GM12878 (cell line): ENCODE data around the gene CA5A. TPM values are rescaled to one million over a fixed set of nuclear protein-coding genes. Genes with fewer than 3 reads are reported as not detected.
"Not testable (repeated sequence)": the region's sequence is repeated elsewhere in the genome, so short reads cannot be mapped to it uniquely, and the experiment has no call there.

Experiments used
- ATAC-seq: fragments of 200-7000 bp; cut with Tn5 transposase; 3 replicates; pipeline ENCODE4 v1.9.1; 2020; ENCODE audit warnings: mild to moderate bottlenecking, moderate library complexity
- BruUV-seq: library from RNA; stranded (reverse); fragments of 400-500 nt; replicated peaks from 2 replicates; lab custom pipeline; 2021; lab: Mats Ljungman, UMichigan
- CTCF ChIA-PET: fragments of 300-600 bp; sonication (Branson Sonifier 250); formaldehyde crosslinking; extraction: SDS; loops from one replicate; lab custom pipeline; 2021; ENCODE audit warnings: inconsistent platforms; lab: Yijun Ruan, JAX
- POLR2A ChIA-PET: fragments of 350-600 bp; formaldehyde crosslinking; extraction: SDS; loops from one replicate; lab custom pipeline; 2021; ENCODE audit warnings: inconsistent platforms; lab: Charles Lee
- RAD21 ChIA-PET: fragments of 300-600 bp; sonication (Branson Sonifier 250); formaldehyde crosslinking; loops from one replicate; lab custom pipeline; 2023; ENCODE audit warnings: antibody characterized with exemption; ENCODE audit not compliant: unreplicated experiment; lab: Charles Lee
- SMC1A ChIA-PET: fragments of 300-600 bp; sonication (Branson Sonifier 250); formaldehyde crosslinking; loops from one replicate; lab custom pipeline; 2023; ENCODE audit not compliant: unreplicated experiment, uncharacterized antibody; lab: Charles Lee
- DNase-seq: peaks from one replicate; pipeline ENCODE4 v3.0.0-alpha.2; 2011; ENCODE audit warnings: low read depth, low spot score
- FAIRE-seq: peaks from 3 replicates; lab custom pipeline; 2011; peaks lifted over from hg19 to GRCh38; lab: Jason Lieb, UNC
- H2AFZ ChIP-seq: 2 replicates; pipeline ENCODE4 v1.6.0; 2011; ENCODE audit warnings: low read depth, low read length, control low read depth; ENCODE audit not compliant: control insufficient read depth
- H3K27ac ChIP-seq: 2 replicates; pipeline ENCODE4 v1.5.1; 2011; ENCODE audit warnings: control low read depth; ENCODE audit not compliant: control insufficient read depth, insufficient read depth
- H3K27me3 ChIP-seq, 2 experiments: replicated peaks in 1 of 2; 2 replicates each; pipeline versions ENCODE4 v1.6.0 to v1.6.1; 2011; ENCODE audit warnings: low read length in 1 of 2; ENCODE audit not compliant: control insufficient read depth in 2 of 2, insufficient read depth in 2 of 2
- H3K36me3 ChIP-seq, 2 experiments: 2 replicates each; pipeline ENCODE4 v1.5.1; 2011; ENCODE audit warnings: low read length in 1 of 2; ENCODE audit not compliant: control insufficient read depth in 2 of 2, insufficient read depth in 2 of 2
- H3K4me1 ChIP-seq: 2 replicates; pipeline ENCODE4 v1.6.1; 2011; ENCODE audit warnings: mild to moderate bottlenecking, low read length, moderate library complexity, mixed read lengths; ENCODE audit not compliant: control insufficient read depth, insufficient read depth
- H3K4me2 ChIP-seq: 2 replicates; pipeline ENCODE4 v1.6.0; 2011; ENCODE audit warnings: control low read depth; ENCODE audit not compliant: control insufficient read depth, insufficient read depth
- H3K4me3 ChIP-seq: fragments of 200-600 bp; sonication (generic); 2 replicates; pipeline ENCODE4 v1.5.1; 2016
- H3K79me2 ChIP-seq: 2 replicates; pipeline ENCODE4 v1.6.0; 2011; ENCODE audit warnings: low read length; ENCODE audit not compliant: control insufficient read depth, insufficient read depth
- H3K9ac ChIP-seq: 2 replicates; pipeline ENCODE4 v1.8.0; 2011; ENCODE audit warnings: low read length, control low read depth, mixed read lengths; ENCODE audit not compliant: control insufficient read depth, insufficient read depth
- H3K9me3 ChIP-seq: replicated peaks from 3 replicates; pipeline ENCODE4 v1.5.1; 2011; ENCODE audit warnings: mild to moderate bottlenecking, low read length; ENCODE audit not compliant: control insufficient read depth, insufficient read depth
- H4K20me1 ChIP-seq: 2 replicates; pipeline ENCODE4 v1.6.0; 2011; ENCODE audit not compliant: control insufficient read depth, insufficient read depth
- ATF7 ChIP-seq: fragments of 450-650 bp; IDR thresholded peaks from 2 replicates; pipeline ENCODE4 v1.6.1; 2016; ENCODE audit warnings: low read depth, mild to moderate bottlenecking
- CREM ChIP-seq: IDR thresholded peaks from 2 replicates; pipeline ENCODE4 v1.6.1; 2014; ENCODE audit warnings: antibody characterized with exemption, low read depth
- EED ChIP-seq: sonication (generic); IDR thresholded peaks from 2 replicates; pipeline ENCODE4 v1.6.1; 2016; ENCODE audit warnings: antibody characterized with exemption, low read depth
- KLF5 ChIP-seq: fragments of 450-650 bp; IDR thresholded peaks from 2 replicates; pipeline ENCODE4 v1.6.1; 2014; ENCODE audit warnings: mild to moderate bottlenecking; ENCODE audit not compliant: partially characterized antibody
- PAX5 ChIP-seq: IDR thresholded peaks from 2 replicates; pipeline ENCODE4 v1.6.1; 2011; ENCODE audit warnings: low read depth, low read length, borderline replicate concordance
- POLR2A ChIP-seq: IDR thresholded peaks from 2 replicates; pipeline ENCODE4 v1.6.1; 2011; ENCODE audit warnings: low read depth, mild to moderate bottlenecking, low read length
- POLR2AphosphoS2 ChIP-seq: IDR thresholded peaks from 2 replicates; pipeline ENCODE4 v1.6.1; 2011; ENCODE audit warnings: low read depth, mild to moderate bottlenecking, low read length, improper control_type of control experiment, moderate library complexity
- POU2F2 ChIP-seq: IDR thresholded peaks from 3 replicates; pipeline ENCODE4 v1.6.1; 2011; ENCODE audit warnings: low read depth, mild to moderate bottlenecking, low read length, borderline replicate concordance
- RAD21 ChIP-seq: IDR thresholded peaks from 2 replicates; pipeline ENCODE4 v1.6.1; 2011; ENCODE audit warnings: mild to moderate bottlenecking, low read depth, low read length, moderate library complexity; ENCODE audit not compliant: insufficient read depth
- SIN3A ChIP-seq: IDR thresholded peaks from 2 replicates; pipeline ENCODE4 v1.6.1; 2012; ENCODE audit warnings: low read depth, low read length, improper control_type of control experiment
- TCF7 ChIP-seq: IDR thresholded peaks from 2 replicates; pipeline ENCODE4 v1.6.1; 2014; ENCODE audit warnings: antibody characterized with exemption, borderline replicate concordance
- YBX1 ChIP-seq: fragments of 450-650 bp; IDR thresholded peaks from 2 replicates; pipeline ENCODE4 v1.6.1; 2016; ENCODE audit warnings: antibody characterized with exemption
- WGBS: methylation state at CpG from one replicate; pipeline ENCODE4 v1.1.6; 2016; ENCODE audit warnings: low lambda C conversion rate; ENCODE audit not compliant: insufficient replicate concordance, insufficient coverage; ENCODE audit errors: missing lambda C conversion rate; 5-methylcytosine and 5-hydroxymethylcytosine counted together
- in situ Hi-C: fragments of 300-500 bp; cut with MboI; formaldehyde crosslinking; loops from 9 replicates; pipeline ENCODE4 v1.14.3; 2018; ENCODE audit warnings: mixed read lengths
- intact Hi-C: fragments of 100-400 bp; cut with micrococcal nuclease; formaldehyde crosslinking; loops from one replicate; pipeline ENCODE4 v1.14.2; 2022; ENCODE audit not compliant: unreplicated experiment
- polyA plus RNA-seq, 11 experiments: library from polyadenylated mRNA; depleted of rRNA in 4 of 11; unstranded in 6 of 11; stranded (reverse) in 5 of 11; fragments of >200 nt; fragmentation: Nextera tagmentation in 4 of 11; fragmentation: Illumina TruSeq in 1 of 11; extraction: Ambion mirVana in 4 of 11; extraction: Trizol in 1 of 11; gene quantifications; 1 replicate in 1 of 11; 2 replicates in 10 of 11; pipeline versions ENCODE4 v1.2.1 to v1.2.3, GENCODE V29; 2011 to 2016; ENCODE audit warnings: inconsistent platforms in 2 of 11, missing spikeins in 2 of 11, low read depth in 1 of 11
- total RNA-seq, 4 experiments: library from RNA; depleted of rRNA in 3 of 4; stranded (reverse); fragments of >200 nt in 3 of 4; fragmentation: Illumina TruSeq in 1 of 4; extraction: Trizol in 1 of 4; gene quantifications; 2 replicates each; pipeline versions ENCODE4 v1.2.1 to v1.2.3, GENCODE V29; 2013 to 2021

CA5A gene
- total and polyA plus RNA-seq, 10 of the 15 experiments (the other 5 are each of a cell fraction or from before 2014, with no cell fraction given): not detected

DNA sequence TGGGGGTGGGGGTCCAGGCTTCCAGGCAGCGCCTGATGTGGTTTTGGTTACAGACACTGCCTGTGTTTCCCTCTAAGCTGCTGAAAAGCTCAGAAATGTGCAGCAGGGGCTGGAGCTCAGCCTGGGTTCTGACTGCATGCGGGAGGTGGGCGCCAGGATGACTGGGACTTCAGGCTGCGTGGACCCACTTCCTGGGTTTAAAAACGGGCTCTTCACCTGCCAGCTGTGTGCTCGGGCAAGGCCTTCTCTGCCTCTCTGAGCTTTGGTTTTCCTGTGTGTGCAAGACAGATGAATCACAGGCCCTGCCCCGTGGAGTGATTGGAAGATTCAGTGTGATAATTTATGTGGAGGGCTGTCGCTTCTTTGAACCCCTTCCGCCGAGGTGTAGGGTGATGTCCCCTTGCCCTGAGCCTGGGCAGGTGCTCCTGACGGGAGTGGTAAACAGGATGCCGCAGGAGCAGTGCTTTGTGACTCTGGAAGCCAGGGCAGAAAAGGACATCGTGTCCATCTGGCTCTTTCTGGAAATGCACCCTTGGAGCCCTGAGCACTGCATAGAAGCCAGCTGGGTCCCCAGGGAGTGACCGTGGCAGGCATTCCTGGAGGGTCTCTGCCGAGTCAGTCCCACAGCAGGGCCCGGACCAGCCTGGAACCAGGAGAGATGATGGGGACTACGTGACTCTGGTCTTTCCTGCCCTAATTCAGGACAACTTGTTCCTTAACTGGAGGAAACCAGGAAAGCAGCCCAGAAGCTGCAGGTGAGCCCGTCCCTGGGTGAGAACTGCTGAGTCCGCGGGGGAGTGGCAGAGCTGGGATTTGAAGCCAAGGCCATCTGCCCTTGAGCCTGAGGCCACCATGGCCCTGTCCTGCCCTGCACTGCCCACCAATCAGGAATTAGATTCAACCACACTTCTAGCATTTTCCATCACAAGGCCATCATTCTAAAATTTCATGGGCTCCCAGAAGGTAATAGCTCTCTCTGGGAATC is 38.5 kb downstream of the CA5A start:
- Histone ChIP-seq H3K36me3 (no peaks in the 10 kb centered on the region), H3K9me3 (no peaks in the 10 kb centered on the region), H3K4me1 (peaks cover 24% of the 10 kb centered on the region), H2AFZ (no peak overlapping the region), H3K9ac (no peak overlapping the region), H3K4me3 (no peak overlapping the region), H3K4me2 (no peak overlapping the region), H3K27ac (no peak overlapping the region), H3K27me3 (no peaks in the 10 kb centered on the region), H3K79me2 (no peaks in the 10 kb centered on the region), H4K20me1 (no peaks in the 10 kb centered on the region)
- intact Hi-C loops (no loop called here), in situ Hi-C loops (no loop called here)
- ChIA-PET RAD21 (interaction anchor here (3.3 kb wide), 1 partner anchor 119 kb away, joined by 18 read pairs; no protein-coding TSS in a partner anchor), CTCF (interaction anchor here (0.9 to 2.9 kb wide), 5 partner anchors 9 to 48 kb away, joined by 3 to 29 read pairs (median 6); no protein-coding TSS in a partner anchor), POLR2A (interaction anchor here (0.6 to 1.5 kb wide), 2 partner anchors 23 to 121 kb away, joined by 4 to 6 read pairs; no protein-coding TSS in a partner anchor), SMC1A (interaction anchor here (3.9 kb wide), 1 partner anchor 22 kb away, joined by 20 read pairs; no protein-coding TSS in a partner anchor)
- no peak for DNase-seq
- FAIRE-seq: no peak
- no peak for ATAC-seq
- WGBS: 36% methylated on average over 20 of the region's 20 CpGs
- BruUV-seq: no TSS peak
- TF ChIP-seq PAX5 (no peak), ATF7 (no peak), KLF5 (no peak), POLR2A (no peak; the same call in 1 of the 2 replicates), RAD21 (no peak), CREM (no peak), SIN3A (no peak), POU2F2 (no peak), YBX1 (no peak), POLR2AphosphoS2 (no peak), EED (no peak), TCF7 (no peak)

- H3K36me3 ChIP-seq, H3K79me2 ChIP-seq, H3K9me3 ChIP-seq, H3K27me3 ChIP-seq, intact Hi-C loops, H2AFZ ChIP-seq, in situ Hi-C loops, H3K4me3 ChIP-seq, H3K27ac ChIP-seq, H4K20me1 ChIP-seq, H3K9ac ChIP-seq, H3K4me2 ChIP-seq, ATAC-seq, DNase-seq, BruUV-seq, FAIRE-seq: not testable (repeated sequence)
- WGBS: 69% methylated on average over 16 of the region's 16 CpGs
- ChIA-PET SMC1A (interaction anchor here (3.9 kb wide), 1 partner anchor 21 kb away, joined by 20 read pairs; no protein-coding TSS in a partner anchor), CTCF (interaction anchor here (2.8 to 3.7 kb wide), 3 partner anchors 10 to 117 kb away, joined by 13 to 29 read pairs (median 23); no protein-coding TSS in a partner anchor), POLR2A (interaction anchor here (0.6 to 1.5 kb wide), 3 partner anchors 22 to 120 kb away, joined by 3 to 6 read pairs (median 4); no protein-coding TSS in a partner anchor), RAD21 (interaction anchor here (2.3 to 3.3 kb wide), 2 partner anchors 87 to 118 kb away, joined by 9 to 18 read pairs; no protein-coding TSS in a partner anchor)
- peaks cover 24% of the 10 kb centered on the region for H3K4me1 ChIP-seq
Measured at GRCh38 chr16:87896924-87897520, 39.3 kb downstream of the CA5A start.
